Measurements from ENCODE around the gene CCDC194.

Gene CCDC194

DNA sequence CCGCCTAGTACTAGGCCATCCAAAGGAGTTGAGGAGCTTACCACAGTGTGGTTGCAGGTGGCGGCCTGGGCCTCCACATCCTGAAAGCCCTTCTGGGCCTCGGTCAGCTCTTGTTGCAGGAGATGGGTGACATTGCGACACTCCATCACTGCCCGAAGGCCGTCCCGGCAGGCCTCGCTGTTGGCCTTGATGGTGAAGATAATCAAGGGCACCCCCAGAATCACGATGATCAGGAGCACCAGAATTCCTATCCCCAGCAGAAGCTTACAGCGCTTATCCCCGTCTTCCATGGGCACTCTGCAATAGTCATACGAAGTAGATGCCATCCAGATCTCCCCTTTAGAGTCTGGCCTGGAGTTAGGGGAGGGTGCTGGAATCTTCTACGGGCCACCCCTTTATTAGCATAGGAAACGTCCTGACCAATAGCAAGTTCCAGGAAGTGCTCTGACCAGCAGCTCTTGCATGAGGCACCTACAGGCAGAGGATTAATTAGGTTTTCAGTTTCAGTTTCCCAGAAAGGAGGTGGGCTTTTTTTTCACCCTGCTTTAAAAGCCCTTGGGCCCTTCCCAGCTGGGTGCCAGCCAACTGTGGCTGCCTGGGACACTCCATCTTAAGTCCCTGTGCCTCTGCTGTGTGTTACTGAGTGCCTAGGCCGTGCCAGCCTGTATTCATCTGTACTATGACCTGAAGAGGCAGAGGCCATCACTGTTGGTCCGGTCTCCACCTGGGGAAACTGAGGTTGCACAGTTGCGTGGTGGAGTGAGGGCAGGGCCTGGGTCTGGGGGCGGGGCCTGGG is 11.5 kb upstream of the CCDC194 start, which contains the start of gene BST2:
TSS of gene BST2 (minus strand) at position 381 of the 796 bp plus-strand sequence. CDS start at position 326, 55 bp downstream.
- DNase-seq, result peak; percentile 54

DNA sequence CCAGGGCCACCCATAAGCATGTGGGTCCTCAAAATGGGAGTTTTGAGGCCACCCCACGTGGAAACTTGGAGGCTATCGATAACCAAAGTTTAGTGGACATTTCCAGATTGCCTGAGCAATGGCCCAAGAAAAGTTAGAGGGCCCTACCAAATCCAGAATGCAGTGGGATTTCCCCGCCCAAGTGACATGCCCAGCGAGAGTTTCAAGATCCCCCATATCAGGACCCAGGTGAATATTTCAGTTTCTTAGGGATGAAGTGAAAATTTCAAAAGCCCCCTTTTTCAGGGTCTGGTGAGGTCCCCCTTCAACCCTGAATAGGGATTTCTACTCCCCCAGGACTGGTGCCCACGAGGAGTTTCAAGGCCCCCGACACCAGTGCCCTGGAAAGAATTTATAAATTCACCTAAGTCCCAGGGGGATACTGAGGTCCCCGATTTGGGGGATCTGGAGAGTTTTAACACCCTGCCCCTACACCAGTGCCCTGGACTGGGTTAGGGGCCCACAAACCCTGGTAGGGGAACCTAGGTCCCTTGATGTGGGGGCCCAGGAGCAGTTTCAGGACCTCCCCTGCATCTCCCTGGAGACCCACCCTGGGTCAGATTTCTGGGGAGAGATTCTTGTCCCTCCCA is 10.7 kb upstream of the CCDC194 start:
- DNase-seq, result no peak

DNA sequence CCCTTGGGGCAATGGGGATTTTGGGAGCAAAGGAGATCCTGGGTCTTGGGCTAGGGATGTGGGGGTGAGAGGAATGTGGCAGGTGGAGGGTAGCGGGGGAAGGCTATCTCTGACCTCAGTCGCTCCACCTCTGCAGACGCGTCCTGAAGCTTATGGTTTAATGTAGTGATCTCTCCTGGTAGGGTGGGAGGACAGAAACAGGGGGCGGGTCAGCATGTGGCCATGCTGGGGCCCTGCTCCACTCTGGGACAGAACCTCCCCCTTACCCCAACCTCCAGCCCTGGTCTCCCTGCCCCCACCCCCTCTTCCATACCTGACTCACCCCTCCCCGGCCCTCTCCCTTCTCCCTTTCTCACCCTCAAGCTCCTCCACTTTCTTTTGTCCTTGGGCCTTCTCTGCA is 10.0 kb upstream of the CCDC194 start:
- no peak for DNase-seq

DNA sequence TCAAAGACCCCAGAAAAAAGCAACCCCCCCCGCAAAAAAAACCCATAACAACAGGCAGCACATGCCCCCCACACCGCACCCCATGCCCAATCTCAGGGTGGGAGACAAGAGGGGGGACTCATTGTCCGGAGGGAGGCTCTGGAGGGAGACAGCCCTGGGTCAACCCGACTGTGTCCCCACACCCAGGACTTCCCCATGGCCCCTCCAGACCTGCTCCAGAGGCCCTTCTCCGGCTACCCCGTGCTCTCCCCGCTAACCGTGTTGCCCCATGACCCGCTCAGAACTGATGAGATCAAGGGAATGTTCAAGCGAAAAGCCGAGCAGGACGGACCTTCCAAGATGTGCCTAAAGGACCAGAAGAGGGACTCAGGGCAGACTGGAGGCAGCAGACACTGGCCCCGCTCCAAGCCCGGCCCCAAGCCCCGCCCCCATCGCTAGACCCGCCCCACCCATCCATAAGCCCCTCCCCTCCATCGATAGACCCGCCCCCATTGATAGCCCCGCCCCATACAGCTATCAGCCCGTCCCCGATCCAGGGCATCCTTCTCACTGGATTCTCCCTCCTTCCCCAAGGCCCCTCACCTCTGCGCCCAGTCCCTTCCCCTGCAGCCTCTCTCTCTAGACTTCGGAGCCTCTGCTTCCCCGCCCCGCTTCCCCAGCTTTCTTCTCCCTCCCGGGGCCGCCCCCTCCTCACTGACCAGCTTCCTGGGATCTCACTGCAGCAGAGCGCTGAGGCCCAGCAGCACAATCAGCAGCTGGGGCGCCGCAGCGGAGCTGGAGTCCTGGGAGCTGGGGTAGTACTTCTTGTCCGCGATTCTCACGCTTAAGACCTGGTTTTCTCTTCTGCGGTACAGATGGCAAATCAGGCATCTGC is 9.2 kb upstream of the CCDC194 start:
- peak; percentile 34 for DNase-seq

DNA sequence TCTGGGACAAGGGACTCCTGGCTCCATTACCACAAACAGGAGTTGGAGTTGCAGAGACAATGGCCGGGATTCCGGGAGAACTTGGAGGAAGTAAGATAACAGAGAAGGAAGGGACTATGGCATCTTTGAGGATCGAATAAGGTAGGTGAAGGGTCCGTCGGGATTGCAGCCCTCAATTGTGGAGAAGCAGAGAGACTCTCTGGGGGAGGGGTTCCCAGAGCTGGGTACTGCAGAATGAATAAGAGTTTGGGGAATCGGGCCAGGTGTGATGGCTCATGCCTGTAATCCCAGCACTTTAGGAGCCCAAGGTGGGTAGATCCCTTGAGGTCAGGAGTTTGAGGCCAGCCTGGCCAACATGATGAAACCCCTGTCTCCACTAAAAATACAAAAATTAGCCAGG is 7.6 kb upstream of the CCDC194 start:
- DNase-seq, result no peak

DNA sequence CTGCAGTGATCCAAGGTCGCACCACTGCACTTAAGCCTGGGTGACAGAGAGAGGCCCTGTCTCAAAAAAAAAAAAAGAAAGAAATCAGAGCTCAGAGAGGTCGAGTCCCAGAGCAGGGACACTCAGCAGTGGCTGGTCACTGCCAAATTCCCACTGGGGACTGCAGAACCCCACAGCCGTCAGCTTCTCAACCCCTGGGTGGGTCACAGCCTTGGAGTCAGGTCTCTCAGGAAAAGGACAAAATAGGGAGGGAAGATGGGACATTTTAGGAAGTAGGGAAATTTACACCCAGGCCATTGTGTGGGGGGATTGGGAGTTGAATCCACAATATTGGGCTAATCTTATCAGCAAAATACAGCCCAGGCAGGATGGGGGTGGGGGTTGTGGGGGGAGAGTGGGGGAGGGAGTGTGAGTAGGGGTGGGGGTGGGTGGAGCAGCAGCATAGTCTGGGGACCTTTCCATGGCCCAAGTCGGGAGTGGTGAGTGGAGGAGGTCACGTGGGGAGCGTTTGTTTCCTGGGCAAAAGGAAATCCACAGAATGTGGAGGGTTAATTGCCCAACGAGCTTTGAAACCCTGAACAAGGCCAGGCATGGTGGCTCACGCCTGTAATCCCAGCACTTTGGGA is 5.0 kb upstream of the CCDC194 start:
- no peak for DNase-seq

DNA sequence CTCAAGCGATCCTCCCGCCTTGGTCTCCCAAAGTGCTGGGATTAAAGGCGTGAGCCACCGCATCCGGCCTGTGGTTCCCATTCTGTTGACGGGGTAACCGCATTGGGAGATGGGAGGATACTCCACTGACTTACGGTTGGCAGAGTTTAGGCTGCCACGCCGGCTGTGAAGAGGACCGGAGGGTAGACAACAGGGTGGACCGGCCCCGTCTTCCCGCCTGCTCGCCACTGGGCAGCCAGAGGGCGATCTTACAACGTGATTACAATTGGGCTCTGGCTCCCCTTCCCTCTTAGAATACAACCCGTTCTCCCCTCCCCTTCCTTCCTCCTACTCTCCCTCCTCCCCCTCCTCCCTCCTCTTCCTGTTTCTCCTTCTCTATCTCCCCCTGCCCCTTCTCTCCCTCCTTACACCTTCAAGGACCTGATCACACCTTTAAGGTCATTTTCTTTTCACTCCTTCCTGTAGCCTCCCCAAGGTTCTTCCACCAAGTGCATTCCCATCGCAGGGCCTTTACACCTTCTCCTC is 957 bp upstream of the CCDC194 start:
- DNase-seq, result peak; percentile 60

DNA sequence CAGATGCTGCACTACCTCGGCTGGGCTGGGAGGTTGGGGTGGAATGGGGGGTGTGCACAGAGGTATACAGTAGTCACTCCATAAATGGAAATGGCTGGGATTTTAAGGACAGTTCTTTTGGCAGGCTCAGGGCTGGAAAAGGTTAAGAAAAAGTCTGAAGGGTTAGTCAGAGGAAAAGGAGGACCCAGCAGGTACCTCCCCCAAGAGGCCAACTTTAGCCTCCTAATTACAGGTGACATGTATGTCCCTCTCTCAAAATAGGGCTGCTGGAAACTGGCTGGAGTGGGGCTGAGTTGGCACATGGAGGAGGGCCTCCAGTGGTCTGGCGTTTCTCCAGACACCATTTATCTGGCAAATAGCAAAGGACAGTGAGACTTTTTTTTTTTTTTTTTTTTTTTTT is 994 bp downstream of the CCDC194 start:
- no peak for DNase-seq

DNA sequence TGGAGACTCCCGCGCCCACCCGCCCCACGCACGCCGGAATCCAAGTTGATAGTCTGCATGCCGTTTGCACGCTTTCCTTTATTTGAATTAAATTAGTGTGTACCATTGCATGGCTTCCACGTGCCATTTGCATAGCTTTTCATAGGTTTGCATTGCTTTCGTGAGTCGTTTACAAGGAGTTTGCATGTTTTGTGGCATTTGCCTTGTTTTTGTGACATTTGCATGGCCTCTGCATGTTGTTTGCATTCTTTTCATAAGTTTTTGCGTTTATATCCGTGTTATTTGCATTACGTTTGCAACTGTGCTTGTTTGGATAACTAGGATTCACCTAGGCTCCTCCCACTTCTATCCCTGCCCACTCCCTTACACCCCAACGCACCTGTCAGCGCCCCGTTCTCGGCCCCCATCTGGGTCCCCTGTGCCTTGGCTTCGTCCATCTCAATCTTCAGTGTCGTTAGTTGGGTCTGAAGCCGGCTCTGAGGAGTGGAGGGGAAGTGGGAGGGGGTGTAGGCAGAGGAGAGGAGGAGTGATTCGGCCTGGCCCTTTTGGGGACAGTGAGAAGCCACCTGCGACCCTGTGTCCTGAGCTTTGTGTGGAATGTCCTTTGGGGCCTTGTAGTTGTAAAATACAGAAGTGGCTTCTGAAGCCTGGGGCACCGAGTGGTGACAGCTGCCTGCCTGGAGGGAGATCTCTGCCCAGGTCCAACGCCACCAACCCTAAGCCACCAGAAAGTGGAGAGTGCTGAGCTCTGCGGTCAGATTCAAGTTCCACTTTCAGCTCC is 2.4 kb downstream of the CCDC194 start:
- no peak for DNase-seq

DNA sequence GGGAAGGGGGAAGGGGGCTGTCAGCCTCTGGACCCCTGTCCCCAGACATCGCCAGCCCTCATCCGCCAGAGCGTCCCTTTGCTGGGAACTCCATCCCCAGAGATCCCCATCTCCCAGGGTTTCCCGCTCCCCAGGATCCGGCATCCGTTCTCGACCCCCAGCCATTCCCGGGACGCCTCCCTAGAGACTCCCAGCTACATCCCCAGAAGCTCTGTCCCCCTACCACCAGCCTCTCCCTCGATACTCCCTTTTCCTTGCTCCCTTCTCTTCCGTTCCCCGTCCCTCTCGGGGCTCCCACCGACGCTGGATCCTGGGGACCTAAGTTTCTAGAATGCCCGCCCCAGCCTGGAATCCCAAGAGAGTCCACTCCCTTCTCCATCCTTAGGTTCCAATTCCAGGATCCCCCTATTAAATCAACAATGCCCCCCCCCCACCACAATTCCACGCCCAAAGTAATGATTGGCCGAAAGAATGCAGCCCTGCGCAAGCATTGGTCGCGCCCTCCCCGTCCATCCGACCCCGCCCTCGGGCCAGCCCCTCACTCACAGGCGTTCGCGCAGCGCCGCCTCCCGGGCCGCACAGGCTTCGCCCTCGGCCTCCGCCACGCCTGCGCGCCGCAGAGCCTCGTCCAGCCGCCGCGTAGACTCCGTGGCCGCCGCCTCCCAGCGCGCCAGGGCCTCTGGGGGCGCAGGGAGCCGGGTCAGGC is 3.2 kb downstream of the CCDC194 start:
- peak; percentile 92 for DNase-seq

DNA sequence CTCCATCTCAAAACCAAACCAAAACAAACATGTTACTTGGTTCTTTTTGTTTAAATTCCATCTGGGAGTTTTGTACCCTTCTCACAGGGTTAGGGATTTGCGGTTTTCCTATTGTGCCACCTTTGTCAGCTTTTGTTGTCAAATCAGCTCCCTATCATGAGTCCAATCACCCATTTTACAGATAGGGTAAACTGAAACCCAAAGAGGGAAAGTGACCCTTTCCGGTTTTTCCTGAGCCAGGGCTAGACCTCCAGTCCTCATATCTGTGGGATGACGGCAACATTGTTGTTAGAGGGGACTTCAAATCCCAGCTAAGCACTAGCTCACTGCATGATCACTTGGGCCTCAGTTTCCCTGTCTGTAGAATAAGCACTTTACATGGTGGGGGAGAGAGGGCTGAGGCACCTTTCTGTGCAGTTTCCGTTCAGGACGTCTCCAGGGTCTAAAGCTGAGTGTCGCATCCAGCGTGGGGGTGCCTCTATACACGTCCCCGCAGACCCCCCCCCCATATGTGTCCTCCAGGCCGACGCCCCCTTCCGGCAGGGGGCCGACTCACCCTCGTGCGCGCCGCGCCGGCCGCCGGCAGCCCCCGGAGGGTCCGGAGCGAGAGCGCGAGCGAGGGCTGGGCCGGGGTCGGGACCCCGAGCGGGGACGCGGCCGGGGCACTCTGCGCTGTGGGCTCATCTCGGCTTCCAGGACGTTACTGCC is 3.9 kb downstream of the CCDC194 start:
- no peak for DNase-seq

DNA sequence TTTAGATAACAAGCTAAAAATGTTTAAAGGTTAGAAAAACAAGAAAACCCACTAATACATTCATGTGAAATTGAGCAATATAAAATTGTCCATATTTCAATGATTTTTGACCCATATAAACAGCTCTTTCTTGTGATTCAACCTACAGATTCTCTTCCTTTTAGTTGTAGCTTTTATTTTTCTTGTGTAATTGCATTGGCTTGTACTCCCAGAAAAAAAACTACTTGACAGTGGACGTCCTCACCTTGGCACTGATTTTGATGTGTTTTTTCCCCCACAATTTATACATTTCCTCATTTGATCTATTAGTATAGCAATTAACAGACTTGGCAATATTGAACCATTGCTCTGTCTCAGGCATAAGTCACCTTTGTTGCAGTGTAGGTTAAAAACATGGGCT is 4.7 kb downstream of the CCDC194 start:
- no peak for DNase-seq

DNA sequence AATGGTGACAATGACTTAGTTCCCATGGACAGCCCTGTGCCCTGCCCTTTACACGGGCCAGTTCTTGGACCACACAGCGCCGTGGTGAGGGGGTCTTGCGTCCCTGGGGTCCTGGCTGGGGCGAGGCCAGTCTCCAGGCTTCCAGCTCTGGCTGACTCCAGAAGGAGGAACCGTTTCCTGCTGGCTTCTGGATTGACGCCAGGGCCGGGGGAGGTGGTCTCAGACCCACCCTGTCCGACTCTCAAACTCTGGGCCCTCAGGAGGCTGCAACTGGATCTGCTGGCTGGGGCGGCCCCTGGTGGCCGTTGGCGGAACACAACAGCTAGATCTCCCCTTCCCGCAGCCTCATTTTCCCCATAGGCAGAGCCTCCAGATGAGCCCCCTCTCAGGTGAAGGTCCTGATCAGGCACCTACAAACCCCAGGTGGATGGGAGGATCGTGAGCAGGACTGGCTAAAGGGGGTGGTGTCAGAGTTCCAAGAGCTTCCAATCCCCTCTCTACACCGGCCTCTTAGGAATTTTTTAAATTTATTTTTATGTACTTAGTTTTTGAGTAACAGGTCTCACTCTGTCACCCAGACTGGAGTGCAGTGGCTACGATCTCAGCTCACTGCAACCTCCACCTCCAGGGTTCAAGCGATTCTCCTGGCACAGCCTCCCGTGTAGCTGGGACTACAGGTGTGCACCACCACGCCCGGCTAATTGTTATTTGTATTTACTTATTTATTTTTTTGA is 8.0 kb downstream of the CCDC194 start:
- DNase-seq, result peak; percentile 47

DNA sequence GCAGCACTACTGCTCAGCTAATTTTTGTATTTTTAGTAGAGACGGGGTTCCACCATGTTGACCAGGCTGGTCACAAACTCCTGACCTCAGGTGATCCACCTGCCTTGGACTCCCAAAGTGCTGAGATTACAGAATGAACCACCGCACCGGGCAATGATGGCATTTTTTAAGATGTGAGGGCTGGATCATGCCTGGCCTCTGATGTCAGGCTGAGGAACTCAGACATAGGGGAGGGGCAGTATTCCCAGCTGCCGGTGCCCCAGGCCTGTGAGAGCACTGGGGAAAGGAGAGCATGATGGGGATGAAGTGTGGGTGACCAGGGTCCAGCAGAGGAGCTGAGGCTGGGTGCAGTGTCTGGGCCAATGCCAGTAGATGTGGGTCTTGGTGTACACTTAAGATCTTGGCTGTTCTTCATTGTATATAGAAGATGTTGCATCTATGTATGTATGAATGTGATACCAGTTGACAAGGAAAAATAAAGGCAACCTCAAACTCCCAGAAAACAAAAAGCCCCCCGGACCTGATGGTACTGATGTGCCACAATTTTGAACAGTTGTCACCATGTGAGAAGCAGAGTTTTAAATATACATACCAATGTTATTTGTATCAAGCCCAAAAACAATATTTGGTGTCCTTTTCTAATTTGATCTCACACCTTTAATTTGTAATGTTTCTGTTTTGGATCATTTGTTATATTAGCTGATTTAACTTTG is 13.4 kb downstream of the CCDC194 start:
- DNase-seq, result no peak

DNA sequence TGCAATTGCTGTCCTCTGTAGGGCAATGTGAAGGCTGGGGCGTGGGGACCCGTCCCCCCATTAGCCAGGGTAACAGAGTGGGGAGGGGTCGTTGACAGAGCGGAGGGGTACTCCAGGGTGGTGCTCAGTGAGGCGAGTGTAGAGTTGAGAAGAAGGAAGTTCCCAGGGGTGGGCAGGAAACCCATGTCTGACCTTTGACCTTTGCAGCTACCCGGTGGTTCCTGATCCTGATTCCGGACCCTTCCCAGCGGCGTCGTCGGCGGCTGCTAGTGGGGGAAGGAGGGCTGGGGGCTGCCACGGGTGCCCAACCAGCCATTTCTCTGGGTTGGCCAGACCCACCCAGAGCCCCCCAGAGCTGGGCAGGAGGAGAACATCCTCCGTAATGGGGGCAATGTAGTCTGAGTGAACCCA is 14.8 kb downstream of the CCDC194 start:
- no peak for DNase-seq

DNA sequence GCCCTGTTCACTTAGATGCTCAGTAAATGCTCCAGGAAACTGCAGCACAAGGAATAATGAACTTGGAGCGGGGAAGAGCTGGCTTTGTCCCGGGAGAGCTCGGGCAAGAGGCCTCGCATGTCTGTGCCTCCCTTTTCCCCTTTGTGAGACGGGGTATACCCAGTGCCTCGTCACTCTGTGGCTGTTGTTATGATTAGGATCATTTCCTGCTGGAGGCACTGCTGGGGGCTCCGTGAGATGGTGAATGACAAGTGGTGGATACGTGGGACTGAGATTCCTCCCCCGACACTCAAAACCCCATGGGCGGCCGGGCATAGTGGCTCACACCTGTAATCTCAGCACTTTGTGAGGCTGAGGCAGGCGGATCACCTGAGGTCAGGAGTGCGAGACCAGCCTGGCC is 15.7 kb downstream of the CCDC194 start:
- DNase-seq, result no peak

DNA sequence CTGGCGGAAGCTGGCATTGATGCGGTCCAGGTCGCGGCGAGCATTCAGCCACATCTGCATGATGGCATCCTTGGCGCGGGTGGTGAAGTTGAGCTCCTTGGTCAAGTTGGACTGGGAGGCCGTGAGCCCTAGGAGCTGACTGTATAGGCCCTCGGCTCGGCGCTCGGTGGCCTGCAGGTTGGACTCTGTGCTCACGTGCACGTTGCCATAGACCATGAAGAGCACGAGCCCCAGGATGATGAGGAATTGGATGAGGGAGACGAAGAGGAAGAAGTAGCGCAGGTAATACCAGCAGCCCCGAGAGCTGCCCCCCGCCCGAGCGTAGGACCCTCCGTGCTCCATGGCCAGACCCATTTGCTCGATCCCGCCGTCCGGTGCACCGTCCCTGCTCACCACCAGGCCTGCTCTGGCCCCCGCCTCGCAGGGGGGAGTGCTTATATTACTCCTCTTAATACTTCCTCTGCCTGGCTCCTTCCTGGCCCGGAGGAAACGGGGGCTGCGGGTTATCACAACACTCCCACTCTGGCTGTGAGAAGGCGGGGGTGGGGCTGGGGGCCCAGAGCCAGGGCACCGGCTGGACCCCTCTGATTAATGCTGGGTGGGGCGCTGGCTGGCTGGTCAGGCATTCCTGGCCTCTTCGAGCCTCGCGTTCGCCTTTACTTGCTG is 16.9 kb downstream of the CCDC194 start, which contains the start of gene PLVAP:
TSS of gene PLVAP (minus strand) at position 408 of the 666 bp plus-strand sequence. CDS start at position 354, 54 bp downstream.
- no peak for DNase-seq

DNA sequence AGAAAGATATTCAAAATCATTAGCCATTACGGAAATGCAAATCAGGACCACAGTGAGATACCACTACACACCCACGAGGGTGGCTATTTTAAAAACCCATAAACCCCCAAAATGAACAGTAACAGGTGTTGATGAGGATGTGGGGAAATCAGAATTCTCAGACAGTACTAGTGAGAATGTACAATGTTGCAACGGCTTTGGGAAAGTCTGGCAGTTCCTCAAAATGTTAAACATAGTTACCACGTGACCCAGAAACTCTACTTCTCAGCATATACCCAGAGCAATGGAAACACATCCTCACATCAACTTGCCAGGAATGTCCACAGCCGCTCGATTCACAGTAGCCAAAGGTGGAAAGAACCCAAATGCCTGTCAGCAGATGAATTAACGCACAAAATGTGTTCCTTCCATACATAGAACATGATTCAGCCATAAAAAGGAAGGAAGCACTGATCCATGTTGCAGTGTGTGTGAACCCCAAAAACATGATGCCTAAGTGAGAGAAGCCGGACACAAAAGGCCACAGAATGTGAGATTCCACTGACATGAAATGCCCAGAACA is 23.9 kb downstream of the CCDC194 start:
- no peak for DNase-seq
